Naive B cell (primary cell): ENCODE results near the gene CCT3. TPM values are rescaled to one million over a fixed set of nuclear protein-coding genes. Genes with fewer than 3 reads are reported as not detected.
"Not testable (repeated sequence)": the region's sequence is repeated elsewhere in the genome, so short reads cannot be mapped to it uniquely, and the experiment has no call there.

Experiments
- ATAC-seq, 2 donors: fragments of 150-1000 bp; cut with Tn5 transposase; 2 replicates each; pipeline ENCODE4 v1.10.0; 2021; ENCODE audit warnings: low read depth in 2 of 2, mild to moderate bottlenecking in 2 of 2, moderate library complexity in 2 of 2
- DNase-seq: peaks from one replicate; pipeline ENCODE4 v3.0.0; 2022
- H3K27ac Mint-ChIP-seq, 6 donors: one replicate each; pipeline ENCODE4 v1.8.0; 2020 to 2022; ENCODE audit warnings: mild to moderate bottlenecking in 6 of 6, mixed read lengths in 6 of 6, moderate library complexity in 5 of 6, inconsistent platforms in 2 of 6
- H3K27me3 Mint-ChIP-seq, 3 donors: one replicate each; pipeline ENCODE4 v1.8.0; 2021 to 2022; ENCODE audit warnings: mixed read lengths in 3 of 3, mild to moderate bottlenecking in 1 of 3
- H3K36me3 Mint-ChIP-seq, 2 donors: one replicate each; pipeline ENCODE4 v1.8.0; 2020 to 2022; ENCODE audit warnings: mixed read lengths in 2 of 2, inconsistent platforms in 1 of 2, mild to moderate bottlenecking in 1 of 2
- H3K4me1 Mint-ChIP-seq, 3 donors: one replicate each; pipeline ENCODE4 v1.8.0; 2020 to 2022; ENCODE audit warnings: mixed read lengths in 3 of 3, inconsistent platforms in 1 of 3, mild to moderate bottlenecking in 1 of 3, moderate library complexity in 1 of 3
- H3K4me3 Mint-ChIP-seq, 8 donors: one replicate each; pipeline ENCODE4 v1.8.0; 2020 to 2022; ENCODE audit warnings: mild to moderate bottlenecking in 8 of 8, mixed read lengths in 8 of 8, moderate library complexity in 8 of 8, inconsistent platforms in 2 of 8
- H3K9me3 Mint-ChIP-seq, 7 donors: one replicate each; pipeline ENCODE4 v1.8.0; 2020 to 2022; ENCODE audit warnings: mixed read lengths in 7 of 7, mild to moderate bottlenecking in 5 of 7, inconsistent platforms in 2 of 7, moderate library complexity in 1 of 7
- polyA plus RNA-seq, 6 donors: library from polyadenylated mRNA; unstranded; fragments of 300-500 nt; fragmentation: Illumina TruSeq; gene quantifications; one replicate each; pipeline ENCODE4 v1.2.3, GENCODE V29; 2021; ENCODE audit warnings: low read depth in 6 of 6

The CCT3 gene
- polyA plus RNA-seq, 6 donors from 2014 or later, result 161 to 293 (median 183) TPM

- H3K4me3 Mint-ChIP-seq, result no peak overlapping the region
- H3K9me3 Mint-ChIP-seq, result peaks cover 0 to 3% (median 0%) of the 10 kb centered on the region in 7 donors
- peaks cover 4 to 9% (median 6%) of the 10 kb centered on the region in 3 donors for H3K4me1 Mint-ChIP-seq
- peaks cover 0 to 8% of the 10 kb centered on the region in 2 donors for H3K36me3 Mint-ChIP-seq
- no peak overlapping the region for H3K27ac Mint-ChIP-seq
- ATAC-seq (no peak), DNase-seq (no peak)
- peaks cover 35 to 66% (median 42%) of the 10 kb centered on the region in 3 donors for H3K27me3 Mint-ChIP-seq
Measured at GRCh38 chr1:156365754-156366153, 27.7 kb upstream of the CCT3 start.

DNA sequence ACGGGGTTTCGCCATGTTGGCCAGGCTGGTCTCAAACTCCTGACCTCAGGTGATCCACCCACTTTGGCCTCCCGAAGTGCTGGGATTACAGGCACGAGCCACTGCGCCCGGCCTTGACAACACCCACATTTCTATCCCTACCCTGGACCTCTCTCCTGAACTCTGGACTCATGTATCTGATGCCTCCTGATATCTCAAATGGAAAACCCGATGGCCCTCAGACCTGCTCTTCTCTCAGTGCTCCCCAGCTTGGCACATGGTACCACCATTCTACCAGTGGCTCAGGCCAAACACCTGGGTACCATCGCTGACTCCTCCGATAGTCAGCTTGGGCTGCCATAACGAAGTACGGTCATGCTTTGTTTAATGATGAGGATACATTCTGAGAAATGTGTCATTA is 22.4 kb upstream of the CCT3 start:
- peaks cover 29 to 51% (median 49%) of the 10 kb centered on the region in 3 donors for H3K27me3 Mint-ChIP-seq
- DNase-seq, result no peak
- peaks cover 6 to 10% (median 7%) of the 10 kb centered on the region in 3 donors for H3K4me1 Mint-ChIP-seq
- H3K4me3 Mint-ChIP-seq, result no peak overlapping the region
- H3K36me3 Mint-ChIP-seq, result peaks cover 0 to 6% of the 10 kb centered on the region in 2 donors
- ATAC-seq, result no peak
- H3K9me3 Mint-ChIP-seq, result peaks cover 0 to 3% (median 0%) of the 10 kb centered on the region in 7 donors
- no peak overlapping the region for H3K27ac Mint-ChIP-seq

- H3K27me3 Mint-ChIP-seq, result peaks cover 24 to 50% (median 46%) of the 10 kb centered on the region in 3 donors
- no peak for DNase-seq
- H3K4me3 Mint-ChIP-seq, result no peak overlapping the region
- peaks cover 6 to 10% (median 7%) of the 10 kb centered on the region in 3 donors for H3K4me1 Mint-ChIP-seq
- peaks cover 0 to 2% (median 0%) of the 10 kb centered on the region in 7 donors for H3K9me3 Mint-ChIP-seq
- peaks cover 0 to under 1% of the 10 kb centered on the region in 2 donors for H3K36me3 Mint-ChIP-seq
- H3K27ac Mint-ChIP-seq, result peak overlapping the region in 1 of 6 donors; percentile 79
- ATAC-seq, result no peak
Measured at GRCh38 chr1:156359973-156360372, 21.9 kb upstream of the CCT3 start.

- Mint-ChIP-seq H3K36me3 (no peaks in the 10 kb centered on the region), H3K9me3 (peaks cover 0 to 2% (median 0%) of the 10 kb centered on the region in 7 donors), H3K27ac (no peak overlapping the region), H3K4me1 (peaks cover 6 to 10% (median 7%) of the 10 kb centered on the region in 3 donors), H3K27me3 (peaks cover 26 to 48% (median 39%) of the 10 kb centered on the region in 3 donors), H3K4me3 (no peak overlapping the region)
- no peak for DNase-seq
- no peak for ATAC-seq
Measured at GRCh38 chr1:156359249-156359648, 21.2 kb upstream of the CCT3 start.

GRCh38 chr1:156358641-156359040 is 20.5 kb upstream of the CCT3 start:
- DNase-seq, result no peak
- peaks cover 0 to 2% (median 0%) of the 10 kb centered on the region in 7 donors for H3K9me3 Mint-ChIP-seq
- no peak overlapping the region for H3K27ac Mint-ChIP-seq
- peaks cover 6 to 10% (median 7%) of the 10 kb centered on the region in 3 donors for H3K4me1 Mint-ChIP-seq
- peaks cover 27 to 48% (median 35%) of the 10 kb centered on the region in 3 donors for H3K27me3 Mint-ChIP-seq
- ATAC-seq, result no peak
- H3K4me3 Mint-ChIP-seq, result no peak overlapping the region
- H3K36me3 Mint-ChIP-seq, result no peaks in the 10 kb centered on the region

DNA sequence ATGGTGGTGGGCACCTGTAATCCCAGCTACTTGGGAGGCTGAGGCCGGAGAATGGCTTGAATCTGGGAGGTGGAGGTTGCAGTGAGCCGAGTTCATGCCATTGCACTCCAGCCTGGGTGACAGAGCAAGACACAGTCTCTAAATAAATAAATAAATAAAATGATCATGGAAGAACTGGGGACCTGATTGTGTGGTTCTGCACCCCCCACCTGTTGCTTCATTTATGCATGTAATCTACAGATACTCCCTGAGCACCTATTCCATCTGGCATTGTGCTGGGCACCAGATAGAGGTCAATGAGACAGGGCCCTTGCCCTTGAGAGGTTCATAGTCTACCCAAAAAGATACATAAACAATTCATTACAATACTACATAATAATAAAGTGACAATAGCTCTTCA is 19.9 kb upstream of the CCT3 start:
- peaks cover 0 to 2% (median 0%) of the 10 kb centered on the region in 7 donors for H3K9me3 Mint-ChIP-seq
- H3K4me3 Mint-ChIP-seq, result no peak overlapping the region
- ATAC-seq (no peak), DNase-seq (no peak)
- H3K27ac Mint-ChIP-seq, result no peak overlapping the region
- H3K4me1 Mint-ChIP-seq, result peaks cover 6 to 10% (median 7%) of the 10 kb centered on the region in 3 donors
- H3K36me3 Mint-ChIP-seq, result no peaks in the 10 kb centered on the region
- peaks cover 26 to 44% (median 35%) of the 10 kb centered on the region in 3 donors for H3K27me3 Mint-ChIP-seq

DNA sequence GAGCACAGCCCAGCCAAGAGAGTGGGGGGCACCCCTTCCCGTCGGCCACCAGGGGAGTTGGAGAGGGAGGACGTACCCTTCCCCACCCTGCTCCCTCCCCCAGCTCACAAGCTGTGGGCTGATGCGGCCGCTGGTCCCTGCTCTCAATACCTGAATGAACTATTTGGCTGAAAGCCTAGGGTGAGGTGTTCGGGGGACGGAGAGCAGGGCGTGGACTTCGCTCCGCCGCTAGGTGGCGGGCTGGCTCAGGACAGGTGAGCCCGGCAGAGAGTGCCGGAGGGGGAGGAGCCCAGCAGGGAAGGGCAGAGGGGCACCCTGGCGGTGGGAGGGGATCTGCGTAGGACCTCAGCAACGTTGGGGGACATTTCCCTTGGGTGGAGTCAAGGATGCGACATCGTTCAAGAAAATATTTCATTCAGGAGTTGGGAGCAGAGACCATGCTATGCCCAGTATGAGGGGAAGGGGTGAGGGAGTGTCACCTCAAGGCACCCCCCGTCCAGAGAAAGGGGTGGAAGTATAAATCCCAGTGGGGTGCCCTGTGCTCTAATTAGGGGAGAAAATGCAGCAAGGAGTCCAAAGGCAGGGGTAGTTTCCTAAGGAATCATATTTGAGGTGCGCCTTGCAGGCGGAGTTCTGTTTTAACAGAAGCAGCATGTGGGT is 18.9 kb upstream of the CCT3 start:
- peaks cover 26 to 44% (median 35%) of the 10 kb centered on the region in 3 donors for H3K27me3 Mint-ChIP-seq
- no peak overlapping the region for H3K27ac Mint-ChIP-seq
- DNase-seq (peak; percentile 60), ATAC-seq (peak; percentile 98)
- H3K4me3 Mint-ChIP-seq, result peak overlapping the region in 2 of 8 donors; percentile 47 to 53
- H3K36me3 Mint-ChIP-seq, result no peaks in the 10 kb centered on the region
- H3K4me1 Mint-ChIP-seq, result peaks cover 6 to 10% (median 7%) of the 10 kb centered on the region in 3 donors
- peaks cover 0 to 2% (median 0%) of the 10 kb centered on the region in 7 donors for H3K9me3 Mint-ChIP-seq

DNA sequence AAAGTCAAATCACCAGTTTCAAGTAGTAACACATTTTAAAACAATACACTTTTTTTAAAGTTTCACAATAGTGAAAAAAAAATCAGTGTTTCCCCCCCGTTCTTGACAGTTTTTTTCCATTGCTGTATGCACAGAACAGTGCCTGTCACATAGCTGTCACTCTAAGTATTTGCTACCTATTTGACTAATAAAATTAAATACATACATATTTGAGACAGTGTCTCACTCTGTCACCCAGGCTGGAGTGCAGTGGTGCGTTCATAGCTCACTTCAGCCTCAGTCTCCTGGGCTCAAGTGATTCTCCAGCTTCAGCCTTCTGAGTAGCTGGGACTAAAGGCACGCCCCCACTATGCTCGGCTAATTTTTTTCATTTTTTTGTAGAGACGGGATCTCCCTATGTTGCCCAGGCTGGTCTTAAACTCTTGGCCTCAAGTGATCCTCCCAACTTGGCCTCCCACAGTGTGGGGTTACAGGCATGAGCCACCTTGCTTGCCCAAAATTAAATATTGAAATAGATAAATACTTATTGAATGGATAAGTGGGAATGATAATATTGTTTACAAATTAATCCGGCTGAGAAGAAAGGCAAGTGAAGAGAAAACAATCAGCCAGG is 18.3 kb upstream of the CCT3 start:
- H3K27me3 Mint-ChIP-seq, result peaks cover 28 to 44% (median 37%) of the 10 kb centered on the region in 3 donors
- H3K4me1 Mint-ChIP-seq, result peaks cover 6 to 10% (median 7%) of the 10 kb centered on the region in 3 donors
- H3K4me3 Mint-ChIP-seq, result peak overlapping the region in 1 of 8 donors; percentile 47
- DNase-seq, result no peak
- peaks cover 0 to 2% (median 0%) of the 10 kb centered on the region in 7 donors for H3K9me3 Mint-ChIP-seq
- no peaks in the 10 kb centered on the region for H3K36me3 Mint-ChIP-seq
- H3K27ac Mint-ChIP-seq, result peak overlapping the region in 1 of 6 donors; percentile 9
- ATAC-seq, result no peak

- H3K9me3 Mint-ChIP-seq, ATAC-seq, H3K4me1 Mint-ChIP-seq, H3K27ac Mint-ChIP-seq, DNase-seq, H3K36me3 Mint-ChIP-seq: not testable (repeated sequence)
- H3K4me3 Mint-ChIP-seq, result peak overlapping the region in 1 of 8 donors; percentile 59
- peaks cover 17 to 40% (median 29%) of the 10 kb centered on the region in 3 donors for H3K27me3 Mint-ChIP-seq
Measured at GRCh38 chr1:156352481-156352880, 14.4 kb upstream of the CCT3 start.

- H3K36me3 Mint-ChIP-seq, result no peaks in the 10 kb centered on the region
- peaks cover 19 to 37% (median 22%) of the 10 kb centered on the region in 3 donors for H3K27me3 Mint-ChIP-seq
Measured at GRCh38 chr1:156347331-156347730, 9.2 kb upstream of the CCT3 start.

DNA sequence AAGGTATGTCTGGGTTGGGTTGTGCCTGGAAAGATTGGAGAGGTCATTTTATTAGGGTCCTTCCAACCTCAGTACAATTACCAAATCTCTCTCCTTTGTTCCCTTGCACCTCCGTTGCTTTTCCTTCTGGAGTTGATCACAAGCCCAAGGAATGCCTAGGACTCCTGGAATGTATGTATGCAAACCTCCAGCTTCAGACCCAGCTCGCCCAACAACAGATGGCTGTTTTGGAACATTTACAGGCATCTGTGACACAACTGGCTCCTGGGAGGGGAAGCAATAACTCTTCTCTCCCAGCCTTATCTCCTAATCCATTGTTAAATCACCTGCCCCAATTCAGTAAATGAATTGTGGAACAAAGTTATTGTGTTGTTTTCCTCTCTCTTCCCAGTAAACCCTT is 8.5 kb upstream of the CCT3 start:
- no peak for ATAC-seq
- Mint-ChIP-seq H3K36me3 (no peaks in the 10 kb centered on the region), H3K27me3 (peaks cover 19 to 37% (median 22%) of the 10 kb centered on the region in 3 donors), H3K27ac (no peak overlapping the region), H3K4me1 (no peaks in the 10 kb centered on the region), H3K4me3 (no peak overlapping the region), H3K9me3 (no peaks in the 10 kb centered on the region)
- no peak for DNase-seq

More at GRCh38 chr1:156347331-156347730, 9.2 kb upstream of the CCT3 start:
- DNase-seq (no peak), ATAC-seq (no peak)
- no peaks in the 10 kb centered on the region for H3K4me1 Mint-ChIP-seq
- H3K27ac Mint-ChIP-seq, result peak overlapping the region in 2 of 6 donors; percentile 5 to 10
- no peak overlapping the region for H3K4me3 Mint-ChIP-seq
- H3K9me3 Mint-ChIP-seq, result no peaks in the 10 kb centered on the region

- ATAC-seq, H3K36me3 Mint-ChIP-seq, H3K4me1 Mint-ChIP-seq, DNase-seq, H3K9me3 Mint-ChIP-seq, H3K27ac Mint-ChIP-seq, H3K4me3 Mint-ChIP-seq: not testable (repeated sequence)
- H3K27me3 Mint-ChIP-seq, result peaks cover 15 to 37% (median 16%) of the 10 kb centered on the region in 3 donors
Measured at GRCh38 chr1:156346035-156346434, 7.9 kb upstream of the CCT3 start.

DNA sequence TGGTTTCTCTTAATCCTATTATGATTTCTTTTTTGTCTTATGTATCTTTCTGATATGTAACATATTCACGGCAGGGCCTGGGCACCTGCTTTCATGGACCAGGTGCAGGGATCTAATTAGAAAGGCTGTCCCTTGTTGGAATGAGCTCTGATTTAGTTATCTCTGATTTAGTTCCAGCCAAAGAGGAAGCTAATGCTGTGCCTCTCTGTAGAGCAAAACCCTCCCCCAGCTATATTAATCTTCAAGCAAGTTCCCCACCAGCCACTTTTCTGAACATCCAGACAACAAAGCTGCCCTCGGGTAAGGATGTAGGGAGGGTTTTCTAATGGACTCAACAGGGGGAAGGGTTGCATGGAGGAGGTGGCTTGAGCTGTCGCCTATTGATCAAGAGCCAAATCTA is 6.3 kb upstream of the CCT3 start:
- Mint-ChIP-seq H3K27me3 (peaks cover 14 to 29% (median 15%) of the 10 kb centered on the region in 3 donors), H3K4me1 (peaks cover 0 to under 1% (median 0%) of the 10 kb centered on the region in 3 donors), H3K9me3 (no peaks in the 10 kb centered on the region), H3K4me3 (peak overlapping the region in 1 of 8 donors; percentile 73), H3K36me3 (no peaks in the 10 kb centered on the region), H3K27ac (no peak overlapping the region)
- ATAC-seq, result no peak
- no peak for DNase-seq
